Measurements from ENCODE around the gene ELOVL7.

DNA sequence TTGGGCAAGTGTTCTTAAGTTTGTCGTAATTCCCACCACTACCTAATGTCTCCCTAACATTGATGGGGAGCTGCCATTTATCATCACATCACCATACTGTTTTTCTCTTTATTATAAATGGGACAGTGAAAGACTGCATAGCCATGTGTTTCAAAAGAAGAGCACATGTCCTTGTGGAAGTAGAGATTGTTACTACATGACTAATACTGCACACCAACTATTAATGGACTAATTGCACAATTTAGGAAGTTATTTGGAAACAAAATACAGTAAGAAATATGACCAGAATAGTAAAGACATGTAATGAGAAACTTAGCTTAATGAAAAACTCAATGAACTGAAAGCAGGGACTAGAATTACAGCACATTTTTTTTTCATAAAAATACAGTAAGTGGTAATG lies 12.0 kb upstream of the ELOVL7 start:
- no peak for TF ChIP-seq POLR2A (IDR thresholded peaks at IDR 0.05)
- TF ChIP-seq, protein P1, sequence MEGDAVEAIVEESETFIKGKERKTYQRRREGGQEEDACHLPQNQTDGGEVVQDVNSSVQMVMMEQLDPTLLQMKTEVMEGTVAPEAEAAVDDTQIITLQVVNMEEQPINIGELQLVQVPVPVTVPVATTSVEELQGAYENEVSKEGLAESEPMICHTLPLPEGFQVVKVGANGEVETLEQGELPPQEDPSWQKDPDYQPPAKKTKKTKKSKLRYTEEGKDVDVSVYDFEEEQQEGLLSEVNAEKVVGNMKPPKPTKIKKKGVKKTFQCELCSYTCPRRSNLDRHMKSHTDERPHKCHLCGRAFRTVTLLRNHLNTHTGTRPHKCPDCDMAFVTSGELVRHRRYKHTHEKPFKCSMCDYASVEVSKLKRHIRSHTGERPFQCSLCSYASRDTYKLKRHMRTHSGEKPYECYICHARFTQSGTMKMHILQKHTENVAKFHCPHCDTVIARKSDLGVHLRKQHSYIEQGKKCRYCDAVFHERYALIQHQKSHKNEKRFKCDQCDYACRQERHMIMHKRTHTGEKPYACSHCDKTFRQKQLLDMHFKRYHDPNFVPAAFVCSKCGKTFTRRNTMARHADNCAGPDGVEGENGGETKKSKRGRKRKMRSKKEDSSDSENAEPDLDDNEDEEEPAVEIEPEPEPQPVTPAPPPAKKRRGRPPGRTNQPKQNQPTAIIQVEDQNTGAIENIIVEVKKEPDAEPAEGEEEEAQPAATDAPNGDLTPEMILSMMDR (IDR thresholded peaks at IDR 0.05): no peak
